H1 (cell line): ENCODE results near the gene MS4A15. TPM values are rescaled to one million over a fixed set of nuclear protein-coding genes. Genes with fewer than 3 reads are reported as not detected.

Experiments used
- CTCF ChIA-PET: fragments of 300-600 bp; sonication (Branson Sonifier 250); formaldehyde crosslinking; loops from one replicate; lab custom pipeline; 2021; ENCODE audit not compliant: partially characterized antibody; lab: Charles Lee
- POLR2A ChIA-PET: fragments of 300-600 bp; sonication (Branson Sonifier 250); formaldehyde crosslinking; loops from one replicate; lab custom pipeline; 2021; ENCODE audit warnings: inconsistent platforms; ENCODE audit not compliant: partially characterized antibody; lab: Charles Lee
- DNase-seq, 2 experiments: peaks; one replicate each; pipeline versions ENCODE4 v3.0.0 to v3.0.0-alpha.2; 2010 to 2022; ENCODE audit warnings: low spot score in 2 of 2, low read depth in 1 of 2, mixed read lengths in 1 of 2
- FAIRE-seq: peaks from 2 replicates; lab custom pipeline; 2011; peaks lifted over from hg19 to GRCh38; lab: Jason Lieb, UNC
- H2AFZ ChIP-seq: 2 replicates; pipeline ENCODE4 v1.8.1; 2012; ENCODE audit warnings: low read length, inconsistent platforms
- H2AK5ac ChIP-seq: 2 replicates; pipeline ENCODE4 v1.6.1; 2013; ENCODE audit warnings: low read depth, low read length
- H2BK120ac ChIP-seq: replicated peaks from 2 replicates; pipeline ENCODE3; 2013; ENCODE audit warnings: low read depth, low read length, inconsistent platforms
- H2BK12ac ChIP-seq: 2 replicates; pipeline ENCODE4 v1.6.1; 2013; ENCODE audit warnings: low read depth, low read length
- H2BK15ac ChIP-seq: 2 replicates; pipeline ENCODE4 v1.6.1; 2013; ENCODE audit warnings: low read length
- H2BK20ac ChIP-seq: 2 replicates; pipeline ENCODE4 v1.6.1; 2013; ENCODE audit warnings: low read length
- H2BK5ac ChIP-seq: 2 replicates; pipeline ENCODE4 v1.6.1; 2013; ENCODE audit warnings: low read depth, low read length
- H3K14ac ChIP-seq: 2 replicates; pipeline ENCODE4 v1.6.1; 2013; ENCODE audit warnings: inconsistent platforms; ENCODE audit not compliant: insufficient read length
- H3K18ac ChIP-seq: 2 replicates; pipeline ENCODE4 v1.6.1; 2013; ENCODE audit warnings: low read length; ENCODE audit errors: extremely low read depth
- H3K23ac ChIP-seq: 2 replicates; pipeline ENCODE4 v1.6.1; 2013; ENCODE audit warnings: inconsistent platforms; ENCODE audit not compliant: insufficient read length
- H3K23me2 ChIP-seq: 2 replicates; pipeline ENCODE4 v1.6.1; 2013; ENCODE audit warnings: low read depth, low read length
- H3K27ac ChIP-seq: 2 replicates; pipeline ENCODE4 v1.6.1; 2011; ENCODE audit warnings: low read depth, low read length, inconsistent platforms
- H3K27me3 ChIP-seq, 4 experiments: replicated peaks in 1 of 4; 1 replicate in 1 of 4; 2 replicates in 3 of 4; pipeline versions ENCODE4 v1.6.1 to v1.8.1; 2011 to 2013; ENCODE audit warnings: low read length in 3 of 4, mild to moderate bottlenecking in 3 of 4, inconsistent platforms in 2 of 4, mixed read lengths in 2 of 4, moderate library complexity in 1 of 4; ENCODE audit not compliant: control insufficient read depth in 3 of 4, insufficient read depth in 3 of 4; ENCODE audit errors: extremely low read depth in 1 of 4
- H3K36me3 ChIP-seq, 4 experiments: 2 replicates each; pipeline versions ENCODE4 v1.6.1 to v1.8.1; 2011 to 2013; ENCODE audit warnings: mild to moderate bottlenecking in 4 of 4, low read length in 3 of 4, moderate library complexity in 2 of 4, control low read depth in 1 of 4, inconsistent platforms in 1 of 4; ENCODE audit not compliant: insufficient read depth in 4 of 4, control insufficient read depth in 2 of 4
- H3K4ac ChIP-seq: replicated peaks from 2 replicates; pipeline ENCODE3; 2013; ENCODE audit warnings: low read length, low read depth, mixed read lengths, inconsistent platforms; ENCODE audit not compliant: insufficient read length
- H3K4me1 ChIP-seq, 4 experiments: replicated peaks in 1 of 4; 1 replicate in 1 of 4; 2 replicates in 3 of 4; pipeline versions ENCODE4 v1.6.1 to v1.8.1; 2011 to 2013; ENCODE audit warnings: low read length in 3 of 4, inconsistent platforms in 2 of 4, mixed read lengths in 1 of 4; ENCODE audit not compliant: insufficient read depth in 4 of 4, control insufficient read depth in 3 of 4
- H3K4me2 ChIP-seq, 2 experiments: 2 replicates each; pipeline versions ENCODE4 v1.6.1 to v1.8.1; 2011 to 2013; ENCODE audit warnings: low read depth in 2 of 2, low read length in 2 of 2, control low read depth in 1 of 2, inconsistent platforms in 1 of 2, mild to moderate bottlenecking in 1 of 2; ENCODE audit not compliant: insufficient read depth in 1 of 2
- H3K4me3 ChIP-seq, 4 experiments: fragments of 200-600, 300-600 bp in 1 of 4; sonication (generic), shearing (Covaris generic), sonication (Bioruptor Twin) in 1 of 4; 2 replicates each; pipeline versions ENCODE4 v1.5.1 to v1.8.1; 2011 to 2016; ENCODE audit warnings: low read length in 4 of 4, low read depth in 3 of 4, control low read depth in 2 of 4, inconsistent platforms in 2 of 4, mild to moderate bottlenecking in 2 of 4, mixed read lengths in 1 of 4, moderate library complexity in 1 of 4; ENCODE audit not compliant: insufficient read depth in 2 of 4; ENCODE audit errors: extremely low read depth in 1 of 4
- H3K56ac ChIP-seq: replicated peaks from 2 replicates; pipeline ENCODE3; 2013; ENCODE audit warnings: low read depth, mild to moderate bottlenecking, mixed read lengths, low read length, inconsistent platforms; ENCODE audit not compliant: insufficient read length
- H3K79me1 ChIP-seq: 2 replicates; pipeline ENCODE4 v1.6.1; 2013; ENCODE audit warnings: low read depth, low read length, control low read depth
- H3K79me2 ChIP-seq, 2 experiments: 2 replicates each; pipeline versions ENCODE4 v1.6.1 to v1.8.1; 2012 to 2013; ENCODE audit warnings: low read length in 2 of 2, mild to moderate bottlenecking in 2 of 2, inconsistent platforms in 1 of 2; ENCODE audit not compliant: insufficient read depth in 2 of 2, control insufficient read depth in 1 of 2
- H3K9ac ChIP-seq, 4 experiments: replicated peaks in 1 of 4; 1 replicate in 1 of 4; 2 replicates in 3 of 4; pipeline versions ENCODE4 v1.6.1 to v1.8.1; 2011 to 2013; ENCODE audit warnings: low read depth in 3 of 4, low read length in 3 of 4, control low read depth in 2 of 4, mild to moderate bottlenecking in 2 of 4, moderate library complexity in 2 of 4, inconsistent platforms in 1 of 4; ENCODE audit errors: extremely low read depth in 1 of 4
- H3K9me3 ChIP-seq, 2 experiments: 2 replicates each; pipeline versions ENCODE4 v1.6.1 to v1.8.1; 2012 to 2013; ENCODE audit warnings: mild to moderate bottlenecking in 2 of 2, moderate library complexity in 2 of 2, control low read depth in 1 of 2, inconsistent platforms in 1 of 2, low read depth in 1 of 2, low read length in 1 of 2, mixed read lengths in 1 of 2; ENCODE audit not compliant: insufficient read depth in 2 of 2
- H4K20me1 ChIP-seq, 2 experiments: replicated peaks in 1 of 2; 2 replicates each; pipeline versions ENCODE3 to v1.8.1; 2011 to 2013; ENCODE audit warnings: inconsistent platforms in 2 of 2, low read length in 2 of 2, mild to moderate bottlenecking in 1 of 2; ENCODE audit not compliant: insufficient read depth in 2 of 2, control insufficient read depth in 1 of 2
- H4K5ac ChIP-seq: 2 replicates; pipeline ENCODE4 v1.6.1; 2013; ENCODE audit warnings: low read length, low read depth, mixed read lengths, inconsistent platforms; ENCODE audit not compliant: insufficient read length
- H4K8ac ChIP-seq: 2 replicates; pipeline ENCODE4 v1.8.0; 2013; ENCODE audit warnings: mild to moderate bottlenecking, moderate library complexity, low read length, inconsistent platforms; ENCODE audit not compliant: insufficient read depth; ENCODE audit errors: extremely low read depth
- H4K91ac ChIP-seq: replicated peaks from 2 replicates; pipeline ENCODE3; 2013; ENCODE audit warnings: low read length, mixed read lengths, inconsistent platforms; ENCODE audit not compliant: insufficient read length
- CREB1 ChIP-seq: IDR thresholded peaks from 2 replicates; pipeline ENCODE4 v1.6.1; 2012; ENCODE audit warnings: inconsistent platforms
- KDM5A ChIP-seq: fragments of 200-600 bp; IDR thresholded peaks from 2 replicates; pipeline ENCODE4 v1.7.1; 2012; ENCODE audit warnings: mild to moderate bottlenecking, low read length, inconsistent platforms, mixed read lengths
- MAFK ChIP-seq: IDR thresholded peaks from 2 replicates; pipeline ENCODE4 v1.6.1; 2012; ENCODE audit warnings: low read depth, mild to moderate bottlenecking, improper control_type of control experiment, low read length
- ZNF274 ChIP-seq: IDR thresholded peaks from 2 replicates; pipeline ENCODE4 v1.7.0; 2012; ENCODE audit warnings: low read length, borderline replicate concordance; ENCODE audit errors: extremely low read depth
- WGBS, 2 experiments: shearing (Covaris generic) in 1 of 2; methylation state at CpG; one replicate each; pipeline versions ENCODE4 v1.1.6 to v1.1.7; 2013 to 2015; ENCODE audit warnings: low lambda C conversion rate in 2 of 2, mixed read lengths in 2 of 2, inconsistent platforms in 1 of 2, low coverage in 1 of 2, missing lambda C conversion rate in 1 of 2; ENCODE audit not compliant: insufficient replicate concordance in 2 of 2, insufficient coverage in 1 of 2, insufficient read length in 1 of 2; ENCODE audit errors: extremely low coverage in 1 of 2, missing lambda C conversion rate in 1 of 2; 5-methylcytosine and 5-hydroxymethylcytosine counted together
- polyA plus RNA-seq, 7 experiments: library from polyadenylated mRNA; depleted of rRNA in 3 of 7; stranded (reverse) in 5 of 7; unstranded in 2 of 7; fragments of >200 nt in 5 of 7; fragments of 200-250 nt in 2 of 7; gene quantifications; 1 replicate in 5 of 7; 2 replicates in 1 of 7; 4 replicates in 1 of 7; pipeline versions ENCODE4 v1.2.1 to v1.2.3, GENCODE V29; 2011 to 2013; ENCODE audit warnings: missing spikeins in 2 of 7, mixed read lengths in 2 of 7
- total RNA-seq: library from RNA; stranded (reverse); fragmentation: NEBNext Ultra II Directional; extraction: Animal tissue kit (Norgen Biotek cat#: 25700); gene quantifications from 2 replicates; pipeline ENCODE4 v1.2.1, GENCODE V29; 2021

Gene MS4A15
- total and polyA plus RNA-seq, 2 of the 8 experiments (the other 6 are each of a cell fraction or from before 2014, with no cell fraction given): 0.15 to 0.17 TPM

DNA sequence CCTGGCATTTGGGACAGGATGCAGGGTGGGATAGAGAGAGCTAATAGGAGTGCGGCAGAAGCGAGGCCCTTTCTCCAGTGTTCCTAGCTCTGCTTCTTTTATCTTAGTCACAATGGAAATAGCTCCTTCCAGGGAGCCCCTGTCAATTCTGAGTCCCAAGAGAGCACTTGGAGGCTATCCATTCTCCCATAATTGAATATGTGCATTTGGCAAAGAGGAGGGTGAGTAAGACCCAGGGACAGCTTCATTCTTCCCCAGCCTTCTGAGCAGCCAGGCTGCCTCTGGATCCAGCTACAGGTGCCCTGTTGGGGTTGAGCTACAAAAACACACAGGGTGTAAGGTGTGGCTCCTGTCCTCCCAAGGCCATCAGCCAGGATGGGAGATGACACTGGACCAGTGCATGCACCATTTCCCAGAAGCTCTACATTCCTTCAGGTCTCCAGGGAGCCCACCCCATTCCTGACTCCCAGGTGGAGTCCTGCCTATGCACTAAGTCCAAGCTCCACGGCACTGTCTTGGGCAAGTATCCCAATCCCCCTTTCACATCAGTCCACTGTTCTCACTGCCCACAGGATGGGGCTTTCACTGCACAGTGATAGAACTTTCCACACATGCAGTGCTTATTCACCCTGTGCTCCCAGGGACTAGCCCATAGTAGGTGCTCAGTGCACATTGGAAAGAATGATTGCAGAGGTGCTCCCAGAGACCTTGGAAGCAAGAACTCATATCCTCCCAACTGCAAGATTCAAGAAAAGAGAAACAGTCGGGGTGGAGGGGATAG is 34.7 kb downstream of the MS4A15 start:
- H3K36me3 ChIP-seq: no peaks in the 10 kb centered on the region
- no peak overlapping the region for H3K4me2 ChIP-seq
- no peaks in the 10 kb centered on the region for H4K20me1 ChIP-seq
- H2BK15ac ChIP-seq: no peak overlapping the region
- H3K56ac ChIP-seq: no peak overlapping the region
- H3K9me3 ChIP-seq: peaks cover 32 to 54% of the 10 kb centered on the region in 2 experiments
- no peak overlapping the region for H2AFZ ChIP-seq
- no peaks in the 10 kb centered on the region for H3K23me2 ChIP-seq
- no peaks in the 10 kb centered on the region for H3K4me1 ChIP-seq
- H4K91ac ChIP-seq: no peak overlapping the region
- H4K8ac ChIP-seq: no peak overlapping the region
- H3K27me3 ChIP-seq: no peaks in the 10 kb centered on the region; a peak in 2 of 7 replicates
- no peak overlapping the region for H3K14ac ChIP-seq
- no peak overlapping the region for H2BK20ac ChIP-seq
- CTCF ChIA-PET: interaction anchor here (0.6 to 2.0 kb wide), 7 partner anchors 8 to 97 kb away, joined by 3 to 7 read pairs (median 4); no protein-coding TSS in a partner anchor
- TF ChIP-seq CREB1 (no peak), ZNF274 (peak; percentile 26; the same call in 1 of the 2 replicates), KDM5A (no peak), MAFK (no peak)
- H3K79me1 ChIP-seq: no peaks in the 10 kb centered on the region
- no peak overlapping the region for H2AK5ac ChIP-seq
- DNase-seq (no peak), FAIRE-seq (no peak)
- POLR2A ChIA-PET: interaction anchor here (0.8 kb wide), 1 partner anchor 53 kb away, joined by 3 read pairs; no protein-coding TSS in a partner anchor
- no peak overlapping the region for H3K27ac ChIP-seq
- H2BK5ac ChIP-seq: no peak overlapping the region
- H3K9ac ChIP-seq: no peak overlapping the region
- H3K18ac ChIP-seq: no peak overlapping the region
- H3K4me3 ChIP-seq: no peak overlapping the region
- H2BK120ac ChIP-seq: no peak overlapping the region
- H2BK12ac ChIP-seq: no peak overlapping the region
- H4K5ac ChIP-seq: no peak overlapping the region
- H3K79me2 ChIP-seq: no peaks in the 10 kb centered on the region
- 89% methylated on average over 4 of the region's 4 CpGs; no CpG with 5 or more reads in 1 of the 2 experiments for WGBS, 2 experiments
- H3K4ac ChIP-seq: no peak overlapping the region
- H3K23ac ChIP-seq: no peak overlapping the region
